ENCODE results near the gene CNTNAP4.

DNA sequence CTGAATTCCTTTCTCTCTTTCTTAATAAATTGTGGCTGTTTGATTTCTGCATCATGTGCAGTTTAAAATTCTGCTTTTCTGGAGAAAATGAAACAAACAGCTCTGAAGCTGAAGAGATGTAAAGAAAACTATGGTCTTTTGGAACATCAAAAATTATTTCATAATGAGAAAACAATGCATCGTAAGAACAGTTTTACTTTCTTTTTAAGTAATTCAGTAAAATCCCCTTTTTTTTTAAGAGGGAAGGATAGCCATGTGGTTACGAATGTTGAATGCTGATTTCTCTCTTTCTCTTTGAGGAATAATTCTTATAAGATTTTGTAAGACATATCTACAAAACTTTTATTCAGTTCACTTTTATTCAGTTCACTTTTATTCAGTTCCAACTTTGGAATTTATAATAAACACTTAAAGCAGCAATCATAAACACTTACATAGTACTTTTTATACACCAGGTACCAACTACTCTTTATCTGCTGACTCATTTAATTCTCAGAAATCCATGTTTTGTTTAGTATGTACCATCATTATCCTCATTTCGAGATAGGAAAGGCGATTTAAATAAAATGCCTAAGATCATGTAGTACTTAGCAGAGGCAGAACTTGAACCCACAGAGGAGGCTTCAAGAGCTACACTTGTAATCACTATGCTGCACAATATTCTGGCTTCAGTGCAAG lies 26.6 kb downstream of the CNTNAP4 start:
- no peak for TF ChIP-seq POLR2A (IDR thresholded peaks at IDR 0.05; ENCODE audit: low read length)
- TF ChIP-seq GATA1 (IDR thresholded peaks at IDR 0.05; ENCODE audit: low read depth, low read length) = no peak
